GM23338 (cell line): ENCODE results near the gene DCAF6. TPM values are rescaled to one million over a fixed set of nuclear protein-coding genes. Genes with fewer than 3 reads are reported as not detected.

Experiments used
- ATAC-seq: fragments of 200-7000 bp; cut with Tn5 transposase; 3 replicates; pipeline ENCODE4 v1.9.1; 2020
- DNase-seq: peaks from one replicate; pipeline ENCODE4 v3.0.0-alpha.2; 2015; ENCODE audit warnings: low spot score
- H2AFZ ChIP-seq: fragments of 200-600 bp; sonication (generic); 2 replicates; pipeline ENCODE4 v1.8.0; 2016; ENCODE audit warnings: antibody characterized with exemption, mild to moderate bottlenecking, moderate library complexity
- H3F3A ChIP-seq: fragments of 200-600 bp; sonication (generic); replicated peaks from 2 replicates; pipeline ENCODE4 v1.8.0; 2017; ENCODE audit warnings: antibody characterized with exemption, mixed run types, low read depth
- H3K27ac ChIP-seq: fragments of 200-600 bp; sonication (generic); 2 replicates; pipeline ENCODE4 v1.6.1; 2016; ENCODE audit warnings: low read depth
- H3K27me3 ChIP-seq: fragments of 200-600 bp; sonication (generic); 2 replicates; pipeline ENCODE4 v1.8.0; 2016; ENCODE audit warnings: mild to moderate bottlenecking, mixed run types, moderate library complexity; ENCODE audit not compliant: insufficient read depth
- H3K36me3 ChIP-seq: fragments of 200-600 bp; sonication (generic); 2 replicates; pipeline ENCODE4 v1.8.0; 2016; ENCODE audit warnings: mild to moderate bottlenecking; ENCODE audit not compliant: insufficient read depth
- H3K4me1 ChIP-seq: fragments of 200-600 bp; sonication (generic); 2 replicates; pipeline ENCODE4 v1.8.0; 2016; ENCODE audit warnings: mild to moderate bottlenecking, moderate library complexity; ENCODE audit not compliant: insufficient read depth
- H3K4me2 ChIP-seq: fragments of 200-600 bp; sonication (generic); 2 replicates; pipeline ENCODE4 v1.7.1; 2017; ENCODE audit warnings: mixed run types
- H3K4me3 ChIP-seq: fragments of 200-600 bp; sonication (generic); 2 replicates; pipeline ENCODE4 v1.6.1; 2016; ENCODE audit warnings: mixed run types
- H3K79me2 ChIP-seq: fragments of 200-600 bp; sonication (generic); replicated peaks from 2 replicates; pipeline ENCODE4 v1.8.0; 2017; ENCODE audit warnings: mild to moderate bottlenecking; ENCODE audit not compliant: insufficient read depth
- H3K9me2 ChIP-seq: fragments of 200-600 bp; sonication (generic); 2 replicates; pipeline ENCODE4 v1.8.0; 2017; ENCODE audit not compliant: insufficient read depth
- H4K20me1 ChIP-seq: fragments of 200-600 bp; sonication (generic); replicated peaks from 2 replicates; pipeline ENCODE4 v1.8.0; 2017; ENCODE audit warnings: mild to moderate bottlenecking; ENCODE audit not compliant: insufficient read depth
- H3K27ac Mint-ChIP-seq: 2 replicates; pipeline ENCODE4 v1.8.0; 2020; ENCODE audit warnings: inconsistent platforms, mild to moderate bottlenecking, moderate library complexity, mixed read lengths
- H3K27me3 Mint-ChIP-seq: 3 replicates; pipeline ENCODE4 v1.8.0; 2022; ENCODE audit warnings: low read depth, mild to moderate bottlenecking, moderate library complexity, mixed read lengths, inconsistent platforms; ENCODE audit not compliant: insufficient read depth, poor library complexity
- H3K36me3 Mint-ChIP-seq: 3 replicates; pipeline ENCODE4 v1.8.0; 2021; ENCODE audit warnings: low read depth, mild to moderate bottlenecking, inconsistent platforms, moderate library complexity, mixed read lengths
- H3K4me1 Mint-ChIP-seq: 3 replicates; pipeline ENCODE4 v1.8.0; 2020; ENCODE audit warnings: mild to moderate bottlenecking, inconsistent platforms, mixed read lengths
- H3K4me3 Mint-ChIP-seq: 3 replicates; pipeline ENCODE4 v1.8.0; 2021; ENCODE audit warnings: moderate library complexity, mild to moderate bottlenecking, inconsistent platforms, mixed read lengths
- H3K9me3 Mint-ChIP-seq: 3 replicates; pipeline ENCODE4 v1.8.0; 2020; ENCODE audit warnings: moderate library complexity, mild to moderate bottlenecking, inconsistent platforms, mixed read lengths
- CREB1 ChIP-seq: fragments of 250-450 bp; sonication (Bioruptor Pico); IDR thresholded peaks from 2 replicates; pipeline ENCODE4 v1.5.0; 2020; ENCODE audit warnings: low read depth, mild to moderate bottlenecking, moderate library complexity
- EZH2phosphoT487 ChIP-seq: fragments of 200-600 bp; sonication (generic); IDR thresholded peaks from one replicate; pipeline ENCODE4 v1.8.1; 2018; ENCODE audit warnings: antibody characterized with exemption; ENCODE audit not compliant: unreplicated experiment
- POLR2AphosphoS5 ChIP-seq: IDR thresholded peaks from 2 replicates; pipeline ENCODE4 v1.6.1; 2016; ENCODE audit warnings: antibody characterized with exemption, low read depth
- STAT1 ChIP-seq: IDR thresholded peaks from one replicate; pipeline ENCODE4 v1.6.1; 2016; ENCODE audit warnings: antibody characterized with exemption; ENCODE audit not compliant: unreplicated experiment
- ZNF114 ChIP-seq: fragments of 250-450 bp; sonication (Bioruptor Pico); IDR thresholded peaks from 2 replicates; pipeline ENCODE4 v1.5.0; 2020; ENCODE audit warnings: mild to moderate bottlenecking, moderate library complexity
- ZNF331 ChIP-seq: fragments of 250-450 bp; sonication (Bioruptor Pico); IDR thresholded peaks from 2 replicates; pipeline ENCODE4 v1.5.0; 2020; ENCODE audit warnings: low read depth, mild to moderate bottlenecking, moderate library complexity
- polyA plus RNA-seq: library from polyadenylated mRNA; unstranded; fragments of >200 nt; fragmentation: Nextera tagmentation; extraction: Ambion mirVana; gene quantifications from 2 replicates; pipeline ENCODE4 v1.2.1, GENCODE V29; 2016
- total RNA-seq: library from RNA; depleted of rRNA; stranded (reverse); fragments of >200 nt; shearing (Covaris generic); gene quantifications from 2 replicates; pipeline ENCODE4 v1.2.3, GENCODE V29; 2014
- TF ChIP-seq, protein P1 (sequence below): IDR thresholded peaks from one replicate; pipeline ENCODE4 v1.6.1; 2018; ENCODE audit warnings: antibody characterized with exemption; ENCODE audit not compliant: unreplicated experiment
- TF ChIP-seq, protein P2 (sequence below): IDR thresholded peaks from 2 replicates; pipeline ENCODE4 v1.6.1; 2016; ENCODE audit warnings: antibody characterized with exemption
- TF ChIP-seq, protein P3 (sequence below), 2 experiments: fragments of 200-600 bp in 1 of 2; sonication (generic) in 1 of 2; conservative IDR thresholded peaks; 2 replicates each; pipeline versions ENCODE4 v1.5.1 to v1.6.1; 2016 to 2017; ENCODE audit warnings: antibody characterized with exemption in 2 of 2, low read depth in 2 of 2, mild to moderate bottlenecking in 2 of 2, moderate library complexity in 1 of 2

Gene DCAF6
- total and polyA plus RNA-seq, 2 experiments from 2014 or later, result 18.6 to 27.3 TPM

DNA sequence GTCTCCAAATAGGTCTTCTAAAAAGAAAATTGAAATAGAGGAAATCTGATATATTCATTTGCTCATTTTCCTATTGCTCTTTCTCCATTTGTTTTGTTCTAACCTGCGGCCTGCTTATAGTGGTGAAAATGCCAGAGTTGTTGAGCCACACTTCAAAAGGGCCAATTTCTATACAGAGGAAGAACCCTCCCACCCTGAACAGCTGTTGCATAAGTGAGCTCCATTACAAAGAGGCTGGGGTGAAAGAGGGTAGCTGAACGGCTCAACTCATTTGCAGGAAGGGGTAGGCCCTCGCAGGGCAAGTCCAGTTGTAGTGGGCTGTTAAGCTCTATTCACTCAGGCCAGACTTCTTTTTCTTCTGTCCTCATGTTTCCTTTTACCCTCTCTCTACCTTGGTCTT lies 31.3 kb upstream of the DCAF6 start (continued):
- TF ChIP-seq, protein P1, sequence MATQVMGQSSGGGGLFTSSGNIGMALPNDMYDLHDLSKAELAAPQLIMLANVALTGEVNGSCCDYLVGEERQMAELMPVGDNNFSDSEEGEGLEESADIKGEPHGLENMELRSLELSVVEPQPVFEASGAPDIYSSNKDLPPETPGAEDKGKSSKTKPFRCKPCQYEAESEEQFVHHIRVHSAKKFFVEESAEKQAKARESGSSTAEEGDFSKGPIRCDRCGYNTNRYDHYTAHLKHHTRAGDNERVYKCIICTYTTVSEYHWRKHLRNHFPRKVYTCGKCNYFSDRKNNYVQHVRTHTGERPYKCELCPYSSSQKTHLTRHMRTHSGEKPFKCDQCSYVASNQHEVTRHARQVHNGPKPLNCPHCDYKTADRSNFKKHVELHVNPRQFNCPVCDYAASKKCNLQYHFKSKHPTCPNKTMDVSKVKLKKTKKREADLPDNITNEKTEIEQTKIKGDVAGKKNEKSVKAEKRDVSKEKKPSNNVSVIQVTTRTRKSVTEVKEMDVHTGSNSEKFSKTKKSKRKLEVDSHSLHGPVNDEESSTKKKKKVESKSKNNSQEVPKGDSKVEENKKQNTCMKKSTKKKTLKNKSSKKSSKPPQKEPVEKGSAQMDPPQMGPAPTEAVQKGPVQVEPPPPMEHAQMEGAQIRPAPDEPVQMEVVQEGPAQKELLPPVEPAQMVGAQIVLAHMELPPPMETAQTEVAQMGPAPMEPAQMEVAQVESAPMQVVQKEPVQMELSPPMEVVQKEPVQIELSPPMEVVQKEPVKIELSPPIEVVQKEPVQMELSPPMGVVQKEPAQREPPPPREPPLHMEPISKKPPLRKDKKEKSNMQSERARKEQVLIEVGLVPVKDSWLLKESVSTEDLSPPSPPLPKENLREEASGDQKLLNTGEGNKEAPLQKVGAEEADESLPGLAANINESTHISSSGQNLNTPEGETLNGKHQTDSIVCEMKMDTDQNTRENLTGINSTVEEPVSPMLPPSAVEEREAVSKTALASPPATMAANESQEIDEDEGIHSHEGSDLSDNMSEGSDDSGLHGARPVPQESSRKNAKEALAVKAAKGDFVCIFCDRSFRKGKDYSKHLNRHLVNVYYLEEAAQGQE, result no peak
- TF ChIP-seq ZNF114 (CRISPR knock-in tag), result no peak

DNA sequence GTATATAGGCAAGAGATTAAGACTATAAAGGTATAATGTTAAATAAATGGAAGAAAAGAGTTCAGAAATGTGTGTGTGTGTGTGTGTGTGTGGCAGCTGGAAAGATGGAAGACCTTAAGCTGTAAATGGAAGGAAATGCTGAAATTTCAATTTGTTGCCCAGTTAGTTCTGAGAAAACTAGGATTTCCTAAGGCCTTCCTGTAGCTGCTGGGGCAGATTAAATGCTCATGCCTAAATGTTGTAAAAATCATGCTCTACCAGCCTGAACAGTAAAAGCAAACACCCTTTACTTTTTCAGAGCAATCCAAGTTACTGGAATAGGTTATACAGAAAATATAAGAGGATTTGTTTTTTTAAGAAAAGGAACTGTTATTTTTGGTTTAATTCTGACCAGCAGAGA lies 30.8 kb upstream of the DCAF6 start:
- Histone ChIP-seq H3K4me2 (peak overlapping the region; percentile 49), H3F3A (no peaks in the 10 kb centered on the region), H4K20me1 (no peaks in the 10 kb centered on the region), H3K36me3 (peaks cover 9% of the 10 kb centered on the region; the same call in 1 of the 2 replicates), H2AFZ (peak overlapping the region; percentile 14), H3K79me2 (no peaks in the 10 kb centered on the region), H3K27ac (peak overlapping the region; percentile 65), H3K27me3 (no peaks in the 10 kb centered on the region), H3K4me3 (no peak overlapping the region; the same call in 1 of the 2 replicates), H3K4me1 (peaks cover 20% of the 10 kb centered on the region), H3K9me2 (no peaks in the 10 kb centered on the region)
- Mint-ChIP-seq H3K27ac (peak overlapping the region; percentile 63), H3K27me3 (peaks cover 3% of the 10 kb centered on the region), H3K4me3 (no peak overlapping the region), H3K9me3 (peaks cover 19% of the 10 kb centered on the region), H3K36me3 (peaks cover 12% of the 10 kb centered on the region), H3K4me1 (peaks cover 17% of the 10 kb centered on the region)
- TF ChIP-seq POLR2AphosphoS5, result no peak
- no peak for ATAC-seq
- no peak for DNase-seq

DNA sequence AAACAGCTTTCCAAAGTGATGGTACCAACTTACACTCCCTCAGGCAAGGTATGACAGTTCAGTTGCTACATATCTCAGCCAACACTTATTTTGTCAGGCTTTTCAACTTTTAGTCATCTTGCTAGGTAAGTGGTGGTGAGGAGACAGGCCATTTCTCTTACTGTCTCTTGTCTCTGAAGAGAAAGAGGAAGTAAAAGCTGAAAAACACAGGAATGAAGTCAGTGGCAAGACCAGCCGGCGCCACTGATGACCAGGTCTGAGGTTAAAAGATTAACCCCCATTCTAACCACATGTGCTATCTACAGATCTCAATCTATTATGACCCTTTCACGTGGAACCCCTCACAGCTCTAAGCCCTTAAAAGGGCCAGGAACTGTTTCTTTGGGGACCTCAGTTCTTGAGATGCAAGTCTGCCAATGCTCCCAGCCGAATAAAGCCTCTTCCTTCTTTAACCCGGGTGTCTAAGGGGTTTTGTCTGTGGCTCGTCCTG lies 26.7 kb upstream of the DCAF6 start:
- Histone ChIP-seq H3F3A (no peaks in the 10 kb centered on the region), H3K79me2 (no peaks in the 10 kb centered on the region), H3K4me3 (no peak overlapping the region), H4K20me1 (no peaks in the 10 kb centered on the region), H3K4me1 (peaks cover 42% of the 10 kb centered on the region), H3K4me2 (no peak overlapping the region), H3K27me3 (no peaks in the 10 kb centered on the region), H2AFZ (no peak overlapping the region), H3K27ac (no peak overlapping the region), H3K36me3 (peaks cover 9% of the 10 kb centered on the region; the same call in 1 of the 2 replicates), H3K9me2 (no peaks in the 10 kb centered on the region)
- H3K9me3 Mint-ChIP-seq, result peaks cover 22% of the 10 kb centered on the region
- peaks cover 3% of the 10 kb centered on the region for H3K27me3 Mint-ChIP-seq
- H3K36me3 Mint-ChIP-seq, result peaks cover 14% of the 10 kb centered on the region
- ATAC-seq (no peak), DNase-seq (no peak)
- TF ChIP-seq EZH2phosphoT487 (no peak), CREB1 (no peak), ZNF114 (CRISPR knock-in tag) (no peak), STAT1 (no peak), ZNF331 (CRISPR knock-in tag) (no peak)
- TF ChIP-seq, protein P2, sequence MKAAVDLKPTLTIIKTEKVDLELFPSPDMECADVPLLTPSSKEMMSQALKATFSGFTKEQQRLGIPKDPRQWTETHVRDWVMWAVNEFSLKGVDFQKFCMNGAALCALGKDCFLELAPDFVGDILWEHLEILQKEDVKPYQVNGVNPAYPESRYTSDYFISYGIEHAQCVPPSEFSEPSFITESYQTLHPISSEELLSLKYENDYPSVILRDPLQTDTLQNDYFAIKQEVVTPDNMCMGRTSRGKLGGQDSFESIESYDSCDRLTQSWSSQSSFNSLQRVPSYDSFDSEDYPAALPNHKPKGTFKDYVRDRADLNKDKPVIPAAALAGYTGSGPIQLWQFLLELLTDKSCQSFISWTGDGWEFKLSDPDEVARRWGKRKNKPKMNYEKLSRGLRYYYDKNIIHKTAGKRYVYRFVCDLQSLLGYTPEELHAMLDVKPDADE, result no peak
- TF ChIP-seq, protein P3, sequence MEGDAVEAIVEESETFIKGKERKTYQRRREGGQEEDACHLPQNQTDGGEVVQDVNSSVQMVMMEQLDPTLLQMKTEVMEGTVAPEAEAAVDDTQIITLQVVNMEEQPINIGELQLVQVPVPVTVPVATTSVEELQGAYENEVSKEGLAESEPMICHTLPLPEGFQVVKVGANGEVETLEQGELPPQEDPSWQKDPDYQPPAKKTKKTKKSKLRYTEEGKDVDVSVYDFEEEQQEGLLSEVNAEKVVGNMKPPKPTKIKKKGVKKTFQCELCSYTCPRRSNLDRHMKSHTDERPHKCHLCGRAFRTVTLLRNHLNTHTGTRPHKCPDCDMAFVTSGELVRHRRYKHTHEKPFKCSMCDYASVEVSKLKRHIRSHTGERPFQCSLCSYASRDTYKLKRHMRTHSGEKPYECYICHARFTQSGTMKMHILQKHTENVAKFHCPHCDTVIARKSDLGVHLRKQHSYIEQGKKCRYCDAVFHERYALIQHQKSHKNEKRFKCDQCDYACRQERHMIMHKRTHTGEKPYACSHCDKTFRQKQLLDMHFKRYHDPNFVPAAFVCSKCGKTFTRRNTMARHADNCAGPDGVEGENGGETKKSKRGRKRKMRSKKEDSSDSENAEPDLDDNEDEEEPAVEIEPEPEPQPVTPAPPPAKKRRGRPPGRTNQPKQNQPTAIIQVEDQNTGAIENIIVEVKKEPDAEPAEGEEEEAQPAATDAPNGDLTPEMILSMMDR (conservative IDR thresholded peaks at IDR 0.05; ENCODE audit: low read depth in 2 of 2), result no peak
- no peak overlapping the region for H3K27ac Mint-ChIP-seq
- H3K4me1 Mint-ChIP-seq, result peaks cover 31% of the 10 kb centered on the region
- no peak overlapping the region for H3K4me3 Mint-ChIP-seq
